ENCODE results near the gene UBE2H. TPM values are rescaled to one million over a fixed set of nuclear protein-coding genes. Genes with fewer than 3 reads are reported as not detected.
"Not testable (repeated sequence)": the region's sequence is repeated elsewhere in the genome, so short reads cannot be mapped to it uniquely, and the experiment has no call there.

UBE2H gene
- total RNA-seq, 1 donor = 29.9 TPM

- not testable (repeated sequence) for DNase-seq (ENCODE audit: low read depth in 2 of 3, low spot score in 2 of 3)
Measured at GRCh38 chr7:129826895-129827294, 125.9 kb downstream of the UBE2H start.

- peak; percentile 76 to 82 (median 78) for DNase-seq (ENCODE audit: low read depth in 2 of 3, low spot score in 2 of 3)
Measured at GRCh38 chr7:129825209-129825970, 127.4 kb downstream of the UBE2H start.

DNA sequence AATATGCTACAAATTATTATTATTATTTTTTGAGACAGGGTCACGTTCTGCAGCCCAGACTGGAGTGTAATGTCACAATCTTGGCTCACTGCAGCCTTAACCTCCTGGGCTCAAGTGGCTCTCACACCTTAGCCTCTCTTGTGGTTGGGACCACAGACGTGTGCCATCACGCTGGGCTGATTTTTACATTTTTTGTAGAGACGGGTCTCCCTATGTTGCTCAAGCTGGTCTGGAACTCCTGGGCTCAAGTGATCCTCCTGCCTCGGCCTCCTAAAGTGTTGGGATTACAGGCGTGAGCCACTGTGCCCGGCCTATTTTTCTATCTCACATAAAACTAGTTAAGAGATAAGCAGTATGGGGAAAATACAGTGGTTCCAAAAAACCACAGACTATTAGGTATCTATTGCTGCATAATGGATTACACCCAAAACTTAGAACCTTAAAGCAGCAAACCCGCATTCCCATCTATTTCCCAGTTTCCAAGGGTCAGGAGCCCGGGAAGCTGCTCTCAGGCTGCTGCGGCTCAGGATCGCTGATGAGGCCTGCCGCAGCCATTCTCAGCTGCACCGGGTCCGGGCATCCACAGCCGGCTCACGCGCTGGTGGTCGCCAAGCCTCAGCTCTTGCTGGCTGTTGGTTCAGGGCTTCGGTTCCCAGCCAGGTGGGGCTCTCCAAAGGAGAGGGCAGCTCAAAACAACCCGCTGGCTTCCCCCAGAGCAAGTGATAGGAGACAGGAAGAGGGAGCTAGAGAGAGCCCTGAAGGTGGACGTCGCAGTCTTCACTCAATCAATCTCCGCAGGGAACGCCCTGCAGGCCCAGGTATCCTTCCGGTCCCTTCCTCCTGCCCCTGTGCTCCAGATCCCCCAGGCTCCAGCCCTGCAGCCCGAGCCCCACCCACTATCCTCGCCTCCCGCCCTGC, 128.2 kb downstream of the UBE2H start:
- DNase-seq (ENCODE audit: low read depth in 2 of 3, low spot score in 2 of 3) = peak in 1 of 3 donors; percentile 19

- not testable (repeated sequence) for DNase-seq (ENCODE audit: low read depth in 2 of 3, low spot score in 2 of 3)
Measured at GRCh38 chr7:129823143-129823542, 129.6 kb downstream of the UBE2H start.

GRCh38 chr7:129821476-129821875, 131.3 kb downstream of the UBE2H start:
- DNase-seq (ENCODE audit: low read depth in 2 of 3, low spot score in 2 of 3) = no peak

DNA sequence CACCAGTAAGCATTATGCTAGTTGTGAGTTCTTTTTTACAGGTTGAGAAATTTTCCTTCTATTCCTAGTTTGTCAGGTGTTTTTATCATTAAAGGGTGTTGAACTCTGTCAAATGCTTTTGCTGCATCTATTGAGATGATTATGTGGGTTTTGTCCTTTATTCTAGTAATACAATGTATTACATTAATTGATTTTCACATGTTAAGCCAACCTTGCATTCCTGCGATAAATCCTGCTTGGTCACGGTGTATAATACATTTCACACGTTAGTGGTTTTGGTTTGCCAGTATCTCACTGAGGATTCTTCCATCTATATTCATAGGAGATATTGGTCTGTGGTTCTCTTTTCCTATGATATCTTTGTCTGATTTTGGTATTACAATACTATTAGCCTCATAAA, 136.0 kb downstream of the UBE2H start:
- DNase-seq (ENCODE audit: low read depth in 2 of 3, low spot score in 2 of 3) = no peak

- no peak for DNase-seq (ENCODE audit: low read depth in 2 of 3, low spot score in 2 of 3)
Measured at GRCh38 chr7:129807863-129808262, 144.9 kb downstream of the UBE2H start.

DNA sequence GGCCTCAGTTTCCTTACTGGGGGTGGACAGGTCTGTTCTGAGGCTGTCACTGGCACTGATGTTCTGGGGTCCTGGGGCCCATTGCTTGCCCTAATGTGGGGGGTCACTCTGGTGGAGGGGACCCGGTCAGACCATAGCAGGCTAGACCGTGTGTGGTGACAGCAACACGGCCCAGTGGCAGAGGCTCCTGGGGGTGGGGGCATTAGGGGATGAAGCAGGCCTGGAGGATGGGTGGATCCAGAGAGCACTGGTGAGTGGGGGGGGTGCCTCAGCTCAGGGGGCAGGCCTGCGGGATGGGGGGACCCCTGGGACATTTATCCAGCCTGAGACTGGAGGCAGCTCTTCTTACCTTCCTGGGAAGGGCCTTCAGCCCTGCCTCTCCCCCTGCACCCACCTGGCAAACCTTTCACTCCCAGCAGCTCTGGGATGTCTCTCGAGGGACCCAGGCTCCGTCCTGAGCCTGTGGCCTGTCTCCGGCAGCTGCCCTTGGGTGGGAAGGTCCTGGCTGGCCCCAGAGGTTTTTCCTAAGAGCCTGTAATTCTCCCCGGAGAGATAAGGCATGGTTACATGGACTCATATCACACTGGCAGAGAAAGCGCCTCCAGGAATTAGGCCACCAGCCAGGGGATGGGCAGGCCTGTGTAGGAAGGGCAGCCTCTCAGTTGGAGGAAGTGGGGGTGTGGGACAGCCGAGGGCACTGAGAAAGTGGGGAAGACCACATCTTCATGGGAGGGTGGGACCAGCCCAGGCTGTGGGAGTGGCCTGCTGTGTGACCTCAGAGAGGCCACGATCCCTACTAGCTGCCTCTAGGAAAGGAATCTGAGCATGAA, 147.7 kb downstream of the UBE2H start:
- DNase-seq (ENCODE audit: low read depth in 2 of 3, low spot score in 2 of 3) = no peak

DNA sequence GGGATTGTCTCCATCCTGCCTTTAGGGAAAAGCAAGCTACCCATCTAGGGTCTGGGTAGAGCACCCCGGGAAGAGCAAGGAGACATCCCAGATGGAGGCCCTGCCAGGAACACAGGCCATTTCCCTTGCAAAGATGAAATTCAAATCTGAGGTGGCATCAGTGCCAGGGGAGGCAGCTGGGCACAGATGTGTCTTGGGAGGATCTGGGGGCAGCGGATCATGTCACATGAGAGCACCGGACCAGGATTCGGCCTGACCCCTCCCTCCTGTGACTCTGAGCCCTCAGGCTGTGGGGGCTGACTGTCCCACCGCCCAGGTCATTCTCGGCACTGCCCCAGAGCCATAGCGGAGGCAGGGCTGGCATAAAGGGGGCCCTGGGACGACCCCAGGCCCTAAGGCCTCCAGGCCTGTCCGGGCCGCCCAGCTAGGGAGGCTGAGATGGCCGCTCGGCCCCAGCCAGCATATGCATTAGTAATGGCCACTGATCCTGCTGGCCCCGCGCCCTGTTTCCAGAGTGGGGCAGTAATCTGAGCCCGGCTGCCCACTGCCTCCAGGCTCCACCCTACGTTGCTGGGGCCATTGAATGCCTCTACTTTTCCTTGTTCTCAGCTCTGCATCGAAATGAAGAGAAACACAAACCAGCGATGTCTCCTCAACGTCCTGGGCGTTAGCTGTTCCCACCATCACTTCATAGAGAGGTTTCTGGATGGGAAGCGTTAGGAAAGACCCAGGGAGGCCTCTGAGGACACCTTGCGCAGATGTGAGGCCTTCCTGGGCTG, 148.5 kb downstream of the UBE2H start:
- no peak for DNase-seq (ENCODE audit: low read depth in 2 of 3, low spot score in 2 of 3)

- no peak for DNase-seq (ENCODE audit: low read depth in 2 of 3, low spot score in 2 of 3)
Measured at GRCh38 chr7:129803546-129804081, 149.1 kb downstream of the UBE2H start.

DNA sequence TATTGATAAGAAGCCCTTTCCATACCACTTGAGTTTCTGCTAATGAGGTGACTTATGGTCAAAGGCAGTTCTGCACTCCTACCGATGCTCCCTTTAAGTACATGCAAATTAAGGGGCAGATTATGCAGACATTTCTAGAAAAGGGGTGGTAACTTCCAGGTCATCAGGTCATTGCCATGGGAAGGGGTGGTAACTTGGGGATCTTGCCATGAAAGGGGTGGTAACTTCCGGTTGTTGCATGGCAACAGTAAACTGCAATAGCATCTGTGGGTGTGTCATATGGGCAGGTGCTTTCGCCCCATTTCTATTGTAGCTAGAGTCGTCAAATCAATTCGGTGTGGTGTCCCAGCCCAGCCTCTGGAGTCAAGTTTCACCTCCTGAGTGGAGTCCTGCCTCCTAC, 150.9 kb downstream of the UBE2H start:
- no peak for DNase-seq (ENCODE audit: low read depth in 2 of 3, low spot score in 2 of 3)

DNA sequence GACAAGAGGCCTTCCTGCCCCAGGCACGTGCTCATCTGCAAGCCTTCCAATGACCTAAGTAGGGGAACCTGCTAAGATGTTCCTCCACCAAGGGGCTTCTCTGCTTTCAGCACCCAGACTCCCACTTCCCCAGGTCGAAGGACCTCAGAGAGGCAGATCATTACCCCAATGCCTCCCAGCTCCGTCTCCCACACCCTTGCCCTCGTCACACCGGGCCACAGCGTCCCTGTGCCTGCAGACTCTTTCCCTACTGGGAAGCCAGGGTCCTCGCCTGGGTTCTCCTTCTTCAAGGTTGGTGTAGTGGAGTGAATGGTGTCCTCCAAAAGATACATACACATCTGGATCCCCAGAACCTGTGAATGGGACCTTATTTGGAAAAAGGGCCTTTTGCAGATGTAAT, 151.9 kb downstream of the UBE2H start:
- DNase-seq (ENCODE audit: low read depth in 2 of 3, low spot score in 2 of 3) = no peak

DNA sequence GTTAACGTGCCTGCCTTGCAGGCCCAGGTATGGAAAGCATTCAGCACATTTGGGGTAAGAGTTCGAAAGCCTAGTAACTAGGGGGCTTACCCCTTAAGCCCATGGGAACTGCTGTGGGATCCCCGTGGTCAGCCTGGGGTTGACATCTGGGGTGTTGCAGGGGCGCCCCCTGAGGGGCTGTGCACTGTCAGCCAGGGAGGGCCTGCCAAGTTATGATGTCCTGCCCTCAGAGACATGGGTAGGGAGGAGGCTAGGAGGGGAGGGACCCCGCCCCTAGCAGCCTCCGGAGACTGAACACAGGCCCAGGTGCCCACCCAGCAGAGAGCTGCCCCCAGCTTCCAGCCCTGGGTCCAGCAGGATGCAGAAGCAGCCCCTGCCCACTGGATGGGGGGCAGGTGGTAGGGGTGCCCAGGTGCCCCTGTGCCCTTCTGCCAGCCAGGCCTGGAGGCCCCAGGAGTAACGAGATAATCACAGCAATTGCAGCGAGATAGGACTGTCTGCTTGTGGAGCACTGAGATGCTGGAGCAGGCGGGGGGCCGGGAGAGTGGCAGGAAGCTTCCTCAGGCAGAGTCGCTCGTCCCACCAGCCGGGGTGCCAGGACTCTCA, 153.3 kb downstream of the UBE2H start:
- no peak for DNase-seq (ENCODE audit: low read depth in 2 of 3, low spot score in 2 of 3)

- no peak for DNase-seq (ENCODE audit: low read depth in 2 of 3, low spot score in 2 of 3)
Measured at GRCh38 chr7:129798616-129799349, 154.0 kb downstream of the UBE2H start.

GRCh38 chr7:129797214-129797789, 155.5 kb downstream of the UBE2H start:
- no peak for DNase-seq (ENCODE audit: low read depth in 2 of 3, low spot score in 2 of 3)

GRCh38 chr7:129796186-129796775, 156.5 kb downstream of the UBE2H start:
- DNase-seq (ENCODE audit: low read depth in 2 of 3, low spot score in 2 of 3) = no peak

DNA sequence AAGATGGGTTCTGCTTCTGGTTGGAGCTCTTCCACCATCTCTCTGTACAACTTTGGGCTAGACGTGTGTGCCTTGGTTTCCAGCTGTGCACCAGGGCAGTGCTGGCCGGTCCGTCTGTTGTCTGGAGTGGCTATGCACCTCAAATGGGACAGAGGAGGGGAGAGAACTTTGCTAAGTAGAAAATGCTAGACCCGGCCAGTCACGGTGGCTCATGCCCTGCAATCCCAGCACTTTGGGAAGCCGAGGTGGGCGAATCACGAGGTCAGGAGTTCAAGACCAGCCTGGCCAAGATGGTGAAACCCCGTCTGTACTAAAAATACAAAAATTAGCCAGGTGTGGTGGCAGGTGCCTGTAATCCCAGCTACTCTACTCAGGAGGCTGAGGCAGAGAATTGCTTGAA, 158.3 kb downstream of the UBE2H start:
- not testable (repeated sequence) for DNase-seq (ENCODE audit: low read depth in 2 of 3, low spot score in 2 of 3)

Data from hematopoietic multipotent progenitor cell (in vitro differentiated cells).